ENCODE results near the gene NAIF1.
A peak's percentile ranks its signal among the peaks of the same experiment; 100 is the strongest.

DNA sequence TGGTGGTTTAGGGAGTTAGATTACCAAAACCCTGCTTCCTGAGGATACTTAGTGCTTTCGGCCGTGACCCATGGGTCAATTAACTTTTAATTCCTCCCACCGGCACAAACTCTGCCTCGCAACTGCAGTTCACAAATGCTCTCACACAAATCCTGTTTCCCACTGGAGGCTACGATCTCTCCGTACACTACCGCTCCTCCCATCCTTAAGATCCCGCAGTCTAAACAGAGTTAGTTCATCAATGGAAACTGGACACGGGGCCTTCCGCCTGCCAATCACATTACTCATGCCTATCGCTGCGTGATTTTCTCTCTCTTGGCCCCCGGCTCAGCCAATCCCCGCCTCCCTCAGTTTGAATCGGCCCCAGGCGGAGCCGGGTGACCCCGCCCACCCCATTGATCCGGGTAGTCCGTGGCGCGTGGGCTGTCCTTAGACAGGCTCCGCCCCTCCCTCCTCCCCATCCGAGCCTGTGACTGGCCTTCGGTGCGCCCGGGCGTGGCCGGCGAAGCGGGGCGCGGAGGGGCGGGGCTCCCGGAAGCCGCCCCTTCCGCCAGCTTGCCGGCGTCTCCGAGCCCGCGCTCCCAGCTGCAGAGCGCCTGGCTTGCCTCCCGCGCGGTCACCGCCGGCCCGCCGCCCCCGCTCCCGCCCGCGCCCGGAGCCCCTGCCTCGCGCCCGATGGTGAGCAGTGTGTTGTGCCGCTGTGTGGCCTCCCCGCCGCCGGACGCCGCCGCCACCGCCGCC lies 695 bp upstream of the NAIF1 start, which contains the start of gene SLC25A25:
- TF ChIP-seq TAF1 (IDR thresholded peaks at IDR 0.05; ENCODE audit: low read depth), result peak; percentile 50; the same call in 1 of the 2 replicates
- TF ChIP-seq, protein P1, sequence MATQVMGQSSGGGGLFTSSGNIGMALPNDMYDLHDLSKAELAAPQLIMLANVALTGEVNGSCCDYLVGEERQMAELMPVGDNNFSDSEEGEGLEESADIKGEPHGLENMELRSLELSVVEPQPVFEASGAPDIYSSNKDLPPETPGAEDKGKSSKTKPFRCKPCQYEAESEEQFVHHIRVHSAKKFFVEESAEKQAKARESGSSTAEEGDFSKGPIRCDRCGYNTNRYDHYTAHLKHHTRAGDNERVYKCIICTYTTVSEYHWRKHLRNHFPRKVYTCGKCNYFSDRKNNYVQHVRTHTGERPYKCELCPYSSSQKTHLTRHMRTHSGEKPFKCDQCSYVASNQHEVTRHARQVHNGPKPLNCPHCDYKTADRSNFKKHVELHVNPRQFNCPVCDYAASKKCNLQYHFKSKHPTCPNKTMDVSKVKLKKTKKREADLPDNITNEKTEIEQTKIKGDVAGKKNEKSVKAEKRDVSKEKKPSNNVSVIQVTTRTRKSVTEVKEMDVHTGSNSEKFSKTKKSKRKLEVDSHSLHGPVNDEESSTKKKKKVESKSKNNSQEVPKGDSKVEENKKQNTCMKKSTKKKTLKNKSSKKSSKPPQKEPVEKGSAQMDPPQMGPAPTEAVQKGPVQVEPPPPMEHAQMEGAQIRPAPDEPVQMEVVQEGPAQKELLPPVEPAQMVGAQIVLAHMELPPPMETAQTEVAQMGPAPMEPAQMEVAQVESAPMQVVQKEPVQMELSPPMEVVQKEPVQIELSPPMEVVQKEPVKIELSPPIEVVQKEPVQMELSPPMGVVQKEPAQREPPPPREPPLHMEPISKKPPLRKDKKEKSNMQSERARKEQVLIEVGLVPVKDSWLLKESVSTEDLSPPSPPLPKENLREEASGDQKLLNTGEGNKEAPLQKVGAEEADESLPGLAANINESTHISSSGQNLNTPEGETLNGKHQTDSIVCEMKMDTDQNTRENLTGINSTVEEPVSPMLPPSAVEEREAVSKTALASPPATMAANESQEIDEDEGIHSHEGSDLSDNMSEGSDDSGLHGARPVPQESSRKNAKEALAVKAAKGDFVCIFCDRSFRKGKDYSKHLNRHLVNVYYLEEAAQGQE (IDR thresholded peaks at IDR 0.05; ENCODE audit: low read depth), result no peak
- TF ChIP-seq, protein P2, sequence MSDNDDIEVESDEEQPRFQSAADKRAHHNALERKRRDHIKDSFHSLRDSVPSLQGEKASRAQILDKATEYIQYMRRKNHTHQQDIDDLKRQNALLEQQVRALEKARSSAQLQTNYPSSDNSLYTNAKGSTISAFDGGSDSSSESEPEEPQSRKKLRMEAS (IDR thresholded peaks at IDR 0.05), result no peak; the same call in 1 of the 2 replicates
- TF ChIP-seq EGR1 (IDR thresholded peaks at IDR 0.05), result peak; percentile 76
- TF ChIP-seq RAD21 (IDR thresholded peaks at IDR 0.05; ENCODE audit: low read depth), result no peak
- no peak for TF ChIP-seq CREB1 (IDR thresholded peaks at IDR 0.05; ENCODE audit: low read depth)
- TF ChIP-seq YY1 (IDR thresholded peaks at IDR 0.05; ENCODE audit: low read depth), result no peak
- TF ChIP-seq TCF12 (IDR thresholded peaks at IDR 0.05; ENCODE audit: low read depth), result no peak
- no peak for TF ChIP-seq TEAD4 (IDR thresholded peaks at IDR 0.05)
- TF ChIP-seq CEBPB (IDR thresholded peaks at IDR 0.05), result no peak
- TF ChIP-seq ZBTB7A (IDR thresholded peaks at IDR 0.05; ENCODE audit: low read depth), result no peak
- TF ChIP-seq EP300 (IDR thresholded peaks at IDR 0.05; ENCODE audit: borderline replicate concordance), result no peak

Data from Ishikawa (cell line).